ENCODE results near the gene TNS1.

DNA sequence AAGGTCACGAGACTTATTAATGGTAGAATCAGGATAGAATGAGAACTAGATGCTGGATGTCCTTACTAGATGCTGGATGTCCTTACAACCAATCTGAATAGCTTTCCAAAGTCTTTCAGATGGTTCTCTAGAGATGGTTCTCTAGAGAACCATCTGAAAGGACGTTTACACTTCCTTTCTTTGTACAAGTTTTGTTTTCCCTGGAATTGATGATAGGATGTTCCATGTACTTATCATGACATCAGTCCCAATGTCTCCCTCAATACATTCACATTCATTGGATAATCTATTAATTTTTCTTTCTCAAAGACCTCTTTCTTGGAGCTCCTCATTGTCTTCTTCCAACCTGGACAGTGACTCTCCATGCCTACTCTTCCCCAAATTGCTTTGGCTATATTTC, 38.1 kb upstream of the TNS1 start:
- TF ChIP-seq, protein P1, sequence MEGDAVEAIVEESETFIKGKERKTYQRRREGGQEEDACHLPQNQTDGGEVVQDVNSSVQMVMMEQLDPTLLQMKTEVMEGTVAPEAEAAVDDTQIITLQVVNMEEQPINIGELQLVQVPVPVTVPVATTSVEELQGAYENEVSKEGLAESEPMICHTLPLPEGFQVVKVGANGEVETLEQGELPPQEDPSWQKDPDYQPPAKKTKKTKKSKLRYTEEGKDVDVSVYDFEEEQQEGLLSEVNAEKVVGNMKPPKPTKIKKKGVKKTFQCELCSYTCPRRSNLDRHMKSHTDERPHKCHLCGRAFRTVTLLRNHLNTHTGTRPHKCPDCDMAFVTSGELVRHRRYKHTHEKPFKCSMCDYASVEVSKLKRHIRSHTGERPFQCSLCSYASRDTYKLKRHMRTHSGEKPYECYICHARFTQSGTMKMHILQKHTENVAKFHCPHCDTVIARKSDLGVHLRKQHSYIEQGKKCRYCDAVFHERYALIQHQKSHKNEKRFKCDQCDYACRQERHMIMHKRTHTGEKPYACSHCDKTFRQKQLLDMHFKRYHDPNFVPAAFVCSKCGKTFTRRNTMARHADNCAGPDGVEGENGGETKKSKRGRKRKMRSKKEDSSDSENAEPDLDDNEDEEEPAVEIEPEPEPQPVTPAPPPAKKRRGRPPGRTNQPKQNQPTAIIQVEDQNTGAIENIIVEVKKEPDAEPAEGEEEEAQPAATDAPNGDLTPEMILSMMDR (IDR thresholded peaks at IDR 0.05): no peak
- TF ChIP-seq POLR2A (IDR thresholded peaks at IDR 0.05) (no peak), EP300 (IDR thresholded peaks at IDR 0.05) (no peak)

Data from tibial nerve (tissue), 4 donors.